Measurements from ENCODE around the gene WNT3. TPM values are rescaled to one million over a fixed set of nuclear protein-coding genes. Genes with fewer than 3 reads are reported as not detected.

Gene WNT3
- total and polyA plus RNA-seq, 10 donors = 0.32 to 0.94 (median 0.67) TPM

GRCh38 chr17:46777943-46778915 is 40.3 kb downstream of the WNT3 start:
- Histone ChIP-seq H3K9me3 (no peaks in the 10 kb centered on the region), H3K4me3 (no peak overlapping the region), H3K27me3 (replicated peaks in 1 of 7) (peaks cover 0 to 49% (median 3%) of the 10 kb centered on the region in 7 donors), H3K4me1 (peaks cover 0 to 6% (median 2%) of the 10 kb centered on the region in 6 donors), H3K36me3 (no peaks in the 10 kb centered on the region), H3K27ac (no peak overlapping the region)
- TF ChIP-seq POLR2AphosphoS5 (IDR thresholded peaks at IDR 0.05) (no peak), POLR2A (IDR thresholded peaks at IDR 0.05) (no peak), CTCF (IDR thresholded peaks at IDR 0.05 in 8 of 11, conservative IDR thresholded peaks at IDR 0.05 in 3 of 11) (no peak)
- WGBS, 5 donors = 70 to 76% (median 71%) methylated on average over 23 of the region's 23 CpGs
- intact Hi-C loops (cut with DNase I; ENCODE audit: low total_unique reads) = no loop called here
- peak; percentile 36 for DNase-seq

GRCh38 chr17:46776298-46777005 is 42.0 kb downstream of the WNT3 start:
- intact Hi-C loops (cut with DNase I; ENCODE audit: low total_unique reads) = no loop called here
- peaks cover 0 to 64% (median 13%) of the 10 kb centered on the region in 7 donors for H3K27me3 ChIP-seq (replicated peaks in 1 of 7)
- TF ChIP-seq POLR2A (IDR thresholded peaks at IDR 0.05) (no peak), CTCF (IDR thresholded peaks at IDR 0.05 in 8 of 11, conservative IDR thresholded peaks at IDR 0.05 in 3 of 11) (no peak), POLR2AphosphoS5 (IDR thresholded peaks at IDR 0.05) (no peak)
- H3K36me3 ChIP-seq = no peaks in the 10 kb centered on the region
- no peaks in the 10 kb centered on the region for H3K9me3 ChIP-seq
- no peak overlapping the region for H3K4me3 ChIP-seq
- H3K27ac ChIP-seq = no peak overlapping the region
- peaks cover 5 to 21% (median 16%) of the 10 kb centered on the region in 6 donors for H3K4me1 ChIP-seq
- 76 to 87% (median 82%) methylated on average over 11 to 12 of the region's 12 CpGs for WGBS, 5 donors
- peak; percentile 56 for DNase-seq

- TF ChIP-seq POLR2A (IDR thresholded peaks at IDR 0.05) = no peak
- no peak for TF ChIP-seq CTCF (IDR thresholded peaks at IDR 0.05 in 8 of 11, conservative IDR thresholded peaks at IDR 0.05 in 3 of 11)
- TF ChIP-seq POLR2AphosphoS5 (IDR thresholded peaks at IDR 0.05) = no peak
- Histone ChIP-seq H3K4me3 (no peak overlapping the region), H3K4me1 (peaks cover 5 to 41% (median 35%) of the 10 kb centered on the region in 6 donors), H3K27me3 (replicated peaks in 1 of 7) (peaks cover 0 to 77% (median 19%) of the 10 kb centered on the region in 7 donors), H3K9me3 (no peaks in the 10 kb centered on the region), H3K36me3 (no peaks in the 10 kb centered on the region), H3K27ac (no peak overlapping the region)
- WGBS, 5 donors = 93 to 97% (median 95%) methylated on average over 10 of the region's 10 CpGs
- intact Hi-C loops (cut with DNase I; ENCODE audit: low total_unique reads) = no loop called here
- no peak for DNase-seq
Measured at GRCh38 chr17:46774108-46774737, 44.3 kb downstream of the WNT3 start.

Measured in spleen (tissue), 11 donors.